ENCODE data around the gene TEX2. TPM values are rescaled to one million over a fixed set of nuclear protein-coding genes. Genes with fewer than 3 reads are reported as not detected.

TEX2 gene
- total and polyA plus RNA-seq, 2 of the 13 experiments (the other 11 are each of a cell fraction or from before 2014, with no cell fraction given) = 21.4 to 37.7 TPM

GRCh38 chr17:64155751-64156544 lies 107.1 kb downstream of the TEX2 start (continued):
- peak; percentile 96 for TF ChIP-seq ZFP91 (CRISPR knock-in tag; IDR thresholded peaks at IDR 0.05; ENCODE audit: borderline replicate concordance)
- TF ChIP-seq XRCC5 (optimal IDR thresholded peaks at IDR 0.05; ENCODE audit: low read length) = peak; percentile 92
- TF ChIP-seq HNF1A (IDR thresholded peaks at IDR 0.05; ENCODE audit: low read depth) = peak; percentile 27; the same call in 1 of the 2 replicates
- TF ChIP-seq HNF1A (CRISPR knock-in tag; IDR thresholded peaks at IDR 0.05; ENCODE audit: borderline replicate concordance) = peak; percentile 83; the same call in 1 of the 2 replicates
- no peak; the same call in 1 of the 2 replicates for TF ChIP-seq ZNF652 (CRISPR knock-in tag; IDR thresholded peaks at IDR 0.05; ENCODE audit: borderline replicate concordance, low read depth)
- no peak for TF ChIP-seq FOXM1 (CRISPR knock-in tag; IDR thresholded peaks at IDR 0.05)
- peak; percentile 47 for TF ChIP-seq ZNF883 (CRISPR knock-in tag; IDR thresholded peaks at IDR 0.05; ENCODE audit: not compliant biosample characterization)
- no peak for TF ChIP-seq ZNF256 (CRISPR knock-in tag; conservative IDR thresholded peaks at IDR 0.05)
- TF ChIP-seq ZBTB38 (CRISPR knock-in tag; IDR thresholded peaks at IDR 0.05) = peak; percentile 71; the same call in 1 of the 2 replicates
- TF ChIP-seq ZNF546 (CRISPR knock-in tag; conservative IDR thresholded peaks at IDR 0.05) = no peak; the same call in 1 of the 2 replicates
- TF ChIP-seq BHLHE40 (IDR thresholded peaks at IDR 0.05; ENCODE audit: low read length) = no peak
- no peak for TF ChIP-seq IRX3 (CRISPR knock-in tag; IDR thresholded peaks at IDR 0.05; ENCODE audit: borderline replicate concordance, low read depth)
- no peak for TF ChIP-seq MAFG (CRISPR knock-in tag; IDR thresholded peaks at IDR 0.05)
- TF ChIP-seq IRF1 (CRISPR knock-in tag; IDR thresholded peaks at IDR 0.05; ENCODE audit: low read depth) = no peak
- no peak for TF ChIP-seq ZNF549 (CRISPR knock-in tag; IDR thresholded peaks at IDR 0.05)
- no peak for TF ChIP-seq CENPT (CRISPR knock-in tag; IDR thresholded peaks at IDR 0.05; ENCODE audit: low read depth)
- TF ChIP-seq ELF1 (CRISPR knock-in tag; IDR thresholded peaks at IDR 0.05) = peak; percentile 68
- TF ChIP-seq PCBP2 (optimal IDR thresholded peaks at IDR 0.05; ENCODE audit: low read depth, low read length, poor library complexity, severe bottlenecking) = no peak
- no peak for TF ChIP-seq PAX8 (CRISPR knock-in tag; IDR thresholded peaks at IDR 0.05; ENCODE audit: borderline replicate concordance)
- 0 out of 2 replicates have a peak, but pooled peaks have one; percentile 60 for TF ChIP-seq WIZ (CRISPR knock-in tag; IDR thresholded peaks at IDR 0.05)
- TF ChIP-seq KMT2B (CRISPR knock-in tag; IDR thresholded peaks at IDR 0.05) = peak; percentile 60; the same call in 1 of the 2 replicates
- TF ChIP-seq ZNF850 (CRISPR knock-in tag; conservative IDR thresholded peaks at IDR 0.05) = no peak
- 0 out of 2 replicates have a peak, but pooled peaks have one; percentile 76 for TF ChIP-seq RARG (CRISPR knock-in tag; IDR thresholded peaks at IDR 0.05; ENCODE audit: low read depth)

Measured in HepG2 (cell line).